Measurements from ENCODE around the gene FSTL1. TPM values are rescaled to one million over a fixed set of nuclear protein-coding genes. Genes with fewer than 3 reads are reported as not detected.

FSTL1 gene, protein sequence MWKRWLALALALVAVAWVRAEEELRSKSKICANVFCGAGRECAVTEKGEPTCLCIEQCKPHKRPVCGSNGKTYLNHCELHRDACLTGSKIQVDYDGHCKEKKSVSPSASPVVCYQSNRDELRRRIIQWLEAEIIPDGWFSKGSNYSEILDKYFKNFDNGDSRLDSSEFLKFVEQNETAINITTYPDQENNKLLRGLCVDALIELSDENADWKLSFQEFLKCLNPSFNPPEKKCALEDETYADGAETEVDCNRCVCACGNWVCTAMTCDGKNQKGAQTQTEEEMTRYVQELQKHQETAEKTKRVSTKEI
- 101 and 102 TPM in 2 replicates for total RNA-seq

DNA sequence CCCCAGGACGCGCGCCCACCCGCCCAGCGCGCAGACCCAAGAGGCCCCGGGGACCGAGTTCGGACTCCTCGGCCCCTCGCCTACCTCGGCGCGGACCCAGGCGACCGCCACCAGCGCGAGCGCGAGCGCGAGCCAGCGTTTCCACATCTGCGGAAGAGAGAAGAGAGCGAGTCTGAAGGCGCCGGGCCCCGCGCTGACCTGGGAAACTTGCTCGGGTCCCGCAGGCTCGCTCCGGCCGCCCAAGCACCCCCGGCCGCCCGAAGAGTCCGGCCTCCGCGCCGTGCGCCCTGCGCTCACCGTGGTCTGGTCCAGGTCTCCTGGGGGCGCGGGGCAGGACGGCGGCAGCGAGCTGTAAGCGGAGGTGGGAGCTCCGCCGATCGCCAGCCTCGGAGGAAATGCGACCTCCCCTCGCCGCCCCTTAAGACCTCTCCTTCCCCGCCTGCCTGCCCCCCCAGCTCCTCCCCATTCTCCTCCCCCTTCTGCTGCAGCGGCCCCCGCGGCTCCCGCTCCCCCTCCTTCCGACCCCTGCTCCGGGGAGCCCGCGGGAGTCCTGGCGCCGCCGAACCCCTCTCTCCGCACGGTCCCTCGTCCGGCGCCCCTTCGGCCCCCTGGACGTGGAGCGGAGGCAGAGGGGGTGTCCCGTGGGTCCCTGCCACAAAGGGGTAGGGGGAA is at the start of gene FSTL1:
Gene FSTL1 (minus strand): TSS at position 393 of the 672 bp plus-strand sequence. CDS start 246 bp downstream, at position 147.

DNA sequence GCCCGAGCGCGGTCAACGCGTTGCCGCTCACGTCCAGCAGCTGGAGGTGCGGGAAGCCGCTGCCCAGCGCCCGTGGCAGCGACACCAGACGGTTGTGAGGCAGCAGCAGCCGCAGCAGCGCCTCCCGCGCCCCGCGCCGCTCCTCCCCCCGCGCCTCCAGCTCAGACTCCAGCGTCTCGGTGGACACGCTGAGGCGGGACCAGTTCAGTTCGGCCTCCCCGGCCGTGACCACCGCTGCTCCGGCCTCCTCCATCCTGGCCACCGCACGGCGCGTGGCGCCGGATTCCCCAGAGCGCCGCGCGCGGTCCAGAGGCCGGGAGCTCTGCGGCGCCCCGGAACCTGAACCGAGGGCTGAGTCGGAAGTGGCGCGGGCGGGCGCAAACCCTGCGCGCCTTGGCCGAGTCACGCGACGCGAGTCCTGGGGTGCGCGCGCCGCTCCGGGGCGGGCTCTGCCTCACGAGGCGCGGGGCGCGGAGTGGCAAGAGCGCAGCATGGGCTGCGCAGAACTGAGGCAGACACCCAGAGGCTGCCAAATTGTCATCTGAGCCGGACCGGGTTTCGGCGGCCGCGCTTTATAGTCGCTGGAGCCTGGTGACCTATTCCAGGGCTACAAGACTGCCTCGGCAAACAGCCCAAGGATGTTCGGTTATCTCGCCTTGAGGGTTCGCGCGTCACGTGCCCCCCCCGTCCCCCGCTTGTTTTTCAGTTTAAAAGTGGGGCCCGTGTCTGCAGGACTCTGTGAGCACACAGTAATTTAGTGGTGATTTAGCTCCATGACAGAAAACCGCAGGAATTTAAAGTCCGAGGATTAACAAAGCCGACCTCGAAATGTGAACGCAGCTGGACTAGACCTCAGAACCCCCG is 101.6 kb downstream of the FSTL1 start, which contains the start of gene LRRC58:
Gene LRRC58 (minus strand): TSS at position 364 of the 864 bp plus-strand sequence. CDS start 111 bp downstream, at position 253.

Other genes with a start within 250 kb of the FSTL1 start
- gene GPR156, start 165.8 kb downstream of the FSTL1 start, total RNA-seq = 0.19 TPM in 1 of 2 replicates, not detected in the other
- gene LRRC58, start 101.6 kb downstream of the FSTL1 start, total RNA-seq = 14.2 and 21.5 TPM in 2 replicates
- gene NDUFB4, start 145.3 kb upstream of the FSTL1 start, total RNA-seq = 130 and 138 TPM in 2 replicates
- gene HGD, start 231.2 kb upstream of the FSTL1 start, total RNA-seq = not detected in 2 replicates

All from hair follicular keratinocyte (primary cell).